Measurements from ENCODE around the gene PAPSS2. TPM values are rescaled to one million over a fixed set of nuclear protein-coding genes. Genes with fewer than 3 reads are reported as not detected.

Gene PAPSS2
- total and polyA plus RNA-seq, 2 experiments from 2014 or later, result 2.4 to 6.4 TPM

- no peak overlapping the region for H3K4me3 ChIP-seq
- no peak for TF ChIP-seq CTCF (IDR thresholded peaks at IDR 0.05; ENCODE audit: low read depth, low read length)
- no peak overlapping the region for H3K27ac ChIP-seq
- no peak for DNase-seq (ENCODE audit: low read depth in 1 of 2, low spot score in 1 of 2)
- no peaks in the 10 kb centered on the region for H3K27me3 ChIP-seq
- no peaks in the 10 kb centered on the region for H3K9me3 ChIP-seq (ENCODE audit: low read depth)
- H3K36me3 ChIP-seq, result no peaks in the 10 kb centered on the region
- peaks cover 11% of the 10 kb centered on the region for H3K4me1 ChIP-seq (ENCODE audit: low read depth)
These were observed 63.0 kb downstream of the PAPSS2 start for GRCh38 chr10:87722716-87723115.

GRCh38 chr10:87723500-87723899 is 63.8 kb downstream of the PAPSS2 start:
- DNase-seq (ENCODE audit: low read depth in 1 of 2, low spot score in 1 of 2), result no peak
- TF ChIP-seq CTCF (IDR thresholded peaks at IDR 0.05; ENCODE audit: low read depth, low read length), result no peak
- no peaks in the 10 kb centered on the region for H3K9me3 ChIP-seq (ENCODE audit: low read depth)
- peaks cover 11% of the 10 kb centered on the region for H3K4me1 ChIP-seq (ENCODE audit: low read depth)
- no peak overlapping the region for H3K4me3 ChIP-seq
- H3K27me3 ChIP-seq, result no peaks in the 10 kb centered on the region
- H3K36me3 ChIP-seq, result no peaks in the 10 kb centered on the region
- no peak overlapping the region for H3K27ac ChIP-seq

- H3K36me3 ChIP-seq, result no peaks in the 10 kb centered on the region
- no peak for DNase-seq (ENCODE audit: low read depth in 1 of 2, low spot score in 1 of 2)
- no peak overlapping the region for H3K27ac ChIP-seq
- no peaks in the 10 kb centered on the region for H3K27me3 ChIP-seq
- no peaks in the 10 kb centered on the region for H3K9me3 ChIP-seq (ENCODE audit: low read depth)
- no peak overlapping the region for H3K4me3 ChIP-seq
- H3K4me1 ChIP-seq (ENCODE audit: low read depth), result peaks cover 11% of the 10 kb centered on the region
- TF ChIP-seq CTCF (IDR thresholded peaks at IDR 0.05; ENCODE audit: low read depth, low read length), result no peak
These were observed 65.1 kb downstream of the PAPSS2 start for GRCh38 chr10:87724789-87725188.

GRCh38 chr10:87729940-87730339 is 70.3 kb downstream of the PAPSS2 start:
- no peaks in the 10 kb centered on the region for H3K9me3 ChIP-seq (ENCODE audit: low read depth)
- no peaks in the 10 kb centered on the region for H3K36me3 ChIP-seq
- no peak for TF ChIP-seq CTCF (IDR thresholded peaks at IDR 0.05; ENCODE audit: low read depth, low read length)
- H3K4me1 ChIP-seq (ENCODE audit: low read depth), result peaks cover 3% of the 10 kb centered on the region
- H3K27me3 ChIP-seq, result no peaks in the 10 kb centered on the region
- no peak overlapping the region for H3K27ac ChIP-seq
- no peak overlapping the region for H3K4me3 ChIP-seq
- DNase-seq (ENCODE audit: low read depth in 1 of 2, low spot score in 1 of 2), result no peak

GRCh38 chr10:87733081-87733480 is 73.4 kb downstream of the PAPSS2 start:
- Histone ChIP-seq H3K27ac (no peak overlapping the region), H3K27me3 (no peaks in the 10 kb centered on the region), H3K4me3 (no peak overlapping the region), H3K4me1 (ENCODE audit: low read depth) (peaks cover 5% of the 10 kb centered on the region), H3K36me3 (no peaks in the 10 kb centered on the region), H3K9me3 (ENCODE audit: low read depth) (no peaks in the 10 kb centered on the region)
- TF ChIP-seq CTCF (IDR thresholded peaks at IDR 0.05; ENCODE audit: low read depth, low read length), result no peak
- DNase-seq (ENCODE audit: low read depth in 1 of 2, low spot score in 1 of 2), result no peak

All from cardiac muscle cell (in vitro differentiated cells and primary cell).